ENCODE data around the gene SIPA1L2.
A peak's percentile ranks its signal among the peaks of the same experiment; 100 is the strongest.

SIPA1L2 gene

DNA sequence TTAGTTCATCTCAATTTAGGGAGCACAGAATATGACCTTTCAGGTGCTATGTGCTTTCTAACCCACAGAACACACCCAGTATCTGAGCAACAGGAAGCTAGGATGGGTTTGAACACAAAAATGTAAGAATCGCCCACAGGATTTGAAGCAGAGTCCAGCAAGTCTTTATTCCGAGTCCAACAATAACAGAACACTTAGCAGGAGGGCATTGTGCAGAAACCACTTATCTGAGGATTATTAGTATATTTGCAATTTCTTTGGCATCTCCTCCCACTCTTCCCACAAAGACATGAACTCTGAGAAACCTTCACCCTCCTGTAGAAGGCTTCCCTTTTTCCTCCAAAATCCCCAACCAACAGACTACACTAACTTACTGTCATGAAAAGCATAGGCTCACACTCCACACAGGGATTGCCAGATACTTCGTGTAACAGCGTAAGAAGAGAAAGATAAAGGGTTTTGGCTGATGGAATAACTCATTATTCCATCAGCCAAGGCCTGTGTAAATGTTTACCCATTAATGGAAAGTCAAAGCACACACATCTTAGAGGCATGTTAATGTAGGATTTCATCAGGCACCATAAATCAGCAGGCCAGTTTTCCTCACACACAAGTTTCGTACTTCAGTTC lies 16.1 kb downstream of the SIPA1L2 start (continued):
- TF ChIP-seq ZNF707 (tag by site-specific recombination; IDR thresholded peaks at IDR 0.05) (no peak), ZNF664 (tag by site-specific recombination; IDR thresholded peaks at IDR 0.05) (peak; percentile 13; the same call in 1 of the 2 replicates), WT1 (tag by site-specific recombination; IDR thresholded peaks at IDR 0.05) (peak; percentile 71; the same call in 1 of the 2 replicates), ZNF843 (tag by site-specific recombination; IDR thresholded peaks at IDR 0.05) (peak; percentile 90), ZNF792 (tag by site-specific recombination; IDR thresholded peaks at IDR 0.05) (0 out of 2 replicates have a peak, but pooled peaks have one; percentile 14), ZNF660 (tag by site-specific recombination; IDR thresholded peaks at IDR 0.05) (no peak; the same call in 1 of the 2 replicates), ZEB2 (tag by site-specific recombination; IDR thresholded peaks at IDR 0.05) (peak; percentile 96), ZNF404 (tag by site-specific recombination; IDR thresholded peaks at IDR 0.05) (peak; percentile 3; the same call in 1 of the 2 replicates), FEZF1 (tag by site-specific recombination; IDR thresholded peaks at IDR 0.05) (peak; percentile 92), ZNF140 (tag by site-specific recombination; IDR thresholded peaks at IDR 0.05) (no peak), ZNF292 (tag by site-specific recombination; IDR thresholded peaks at IDR 0.05; ENCODE audit: borderline replicate concordance, low read depth) (no peak), ZNF423 (tag by site-specific recombination; IDR thresholded peaks at IDR 0.05) (peak; percentile 38; the same call in 1 of the 2 replicates), ZNF391 (tag by site-specific recombination; IDR thresholded peaks at IDR 0.05; ENCODE audit: borderline replicate concordance, low read depth) (no peak), ZNF837 (tag by site-specific recombination; IDR thresholded peaks at IDR 0.05) (no peak), ZNF776 (tag by site-specific recombination; IDR thresholded peaks at IDR 0.05; ENCODE audit: borderline replicate concordance) (no peak), KLF8 (tag by site-specific recombination; IDR thresholded peaks at IDR 0.05) (no peak), HOXC10 (CRISPR knock-in tag; IDR thresholded peaks at IDR 0.05) (no peak), REPIN1 (tag by site-specific recombination; IDR thresholded peaks at IDR 0.05; ENCODE audit: low read depth) (no peak), OVOL3 (tag by site-specific recombination; IDR thresholded peaks at IDR 0.05) (no peak), ZNF324 (tag by site-specific recombination; IDR thresholded peaks at IDR 0.05) (no peak; the same call in 1 of the 2 replicates), ZNF341 (tag by site-specific recombination; IDR thresholded peaks at IDR 0.05; ENCODE audit: low read depth) (0 out of 2 replicates have a peak, but pooled peaks have one; percentile 60), ZNF366 (tag by site-specific recombination; conservative IDR thresholded peaks at IDR 0.05) (no peak), ZNF175 (tag by site-specific recombination; IDR thresholded peaks at IDR 0.05) (no peak), ZNF747 (tag by site-specific recombination; IDR thresholded peaks at IDR 0.05) (no peak), ZBTB21 (tag by site-specific recombination; IDR thresholded peaks at IDR 0.05) (peak; percentile 61), ZNF621 (tag by site-specific recombination; IDR thresholded peaks at IDR 0.05) (no peak), ZNF670 (tag by site-specific recombination; IDR thresholded peaks at IDR 0.05; ENCODE audit: low read depth) (no peak), ZIC2 (tag by site-specific recombination; IDR thresholded peaks at IDR 0.05) (peak; percentile 66), ZNF146 (tag by site-specific recombination; IDR thresholded peaks at IDR 0.05) (no peak), ZNF521 (tag by site-specific recombination; IDR thresholded peaks at IDR 0.05) (no peak)
- TF ChIP-seq, protein P1, sequence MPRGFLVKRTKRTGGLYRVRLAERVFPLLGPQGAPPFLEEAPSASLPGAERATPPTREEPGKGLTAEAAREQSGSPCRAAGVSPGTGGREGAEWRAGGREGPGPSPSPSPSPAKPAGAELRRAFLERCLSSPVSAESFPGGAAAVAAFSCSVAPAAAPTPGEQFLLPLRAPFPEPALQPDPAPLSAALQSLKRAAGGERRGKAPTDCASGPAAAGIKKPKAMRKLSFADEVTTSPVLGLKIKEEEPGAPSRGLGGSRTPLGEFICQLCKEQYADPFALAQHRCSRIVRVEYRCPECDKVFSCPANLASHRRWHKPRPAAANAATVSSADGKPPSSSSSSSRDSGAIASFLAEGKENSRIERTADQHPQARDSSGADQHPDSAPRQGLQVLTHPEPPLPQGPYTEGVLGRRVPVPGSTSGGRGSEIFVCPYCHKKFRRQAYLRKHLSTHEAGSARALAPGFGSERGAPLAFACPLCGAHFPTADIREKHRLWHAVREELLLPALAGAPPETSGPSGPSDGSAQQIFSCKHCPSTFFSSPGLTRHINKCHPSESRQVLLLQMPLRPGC (tag by site-specific recombination; IDR thresholded peaks at IDR 0.05), result 0 out of 2 replicates have a peak, but pooled peaks have one; percentile 15
- TF ChIP-seq, protein P2, sequence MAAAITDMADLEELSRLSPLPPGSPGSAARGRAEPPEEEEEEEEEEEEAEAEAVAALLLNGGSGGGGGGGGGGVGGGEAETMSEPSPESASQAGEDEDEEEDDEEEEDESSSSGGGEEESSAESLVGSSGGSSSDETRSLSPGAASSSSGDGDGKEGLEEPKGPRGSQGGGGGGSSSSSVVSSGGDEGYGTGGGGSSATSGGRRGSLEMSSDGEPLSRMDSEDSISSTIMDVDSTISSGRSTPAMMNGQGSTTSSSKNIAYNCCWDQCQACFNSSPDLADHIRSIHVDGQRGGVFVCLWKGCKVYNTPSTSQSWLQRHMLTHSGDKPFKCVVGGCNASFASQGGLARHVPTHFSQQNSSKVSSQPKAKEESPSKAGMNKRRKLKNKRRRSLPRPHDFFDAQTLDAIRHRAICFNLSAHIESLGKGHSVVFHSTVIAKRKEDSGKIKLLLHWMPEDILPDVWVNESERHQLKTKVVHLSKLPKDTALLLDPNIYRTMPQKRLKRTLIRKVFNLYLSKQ (tag by site-specific recombination; IDR thresholded peaks at IDR 0.05; ENCODE audit: borderline replicate concordance), result no peak
- TF ChIP-seq, protein P3, sequence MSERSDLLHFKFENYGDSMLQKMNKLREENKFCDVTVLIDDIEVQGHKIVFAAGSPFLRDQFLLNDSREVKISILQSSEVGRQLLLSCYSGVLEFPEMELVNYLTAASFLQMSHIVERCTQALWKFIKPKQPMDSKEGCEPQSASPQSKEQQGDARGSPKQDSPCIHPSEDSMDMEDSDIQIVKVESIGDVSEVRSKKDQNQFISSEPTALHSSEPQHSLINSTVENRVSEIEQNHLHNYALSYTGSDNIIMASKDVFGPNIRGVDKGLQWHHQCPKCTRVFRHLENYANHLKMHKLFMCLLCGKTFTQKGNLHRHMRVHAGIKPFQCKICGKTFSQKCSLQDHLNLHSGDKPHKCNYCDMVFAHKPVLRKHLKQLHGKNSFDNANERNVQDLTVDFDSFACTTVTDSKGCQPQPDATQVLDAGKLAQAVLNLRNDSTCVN (tag by site-specific recombination; optimal IDR thresholded peaks at IDR 0.05), result no peak
- TF ChIP-seq, protein P4, sequence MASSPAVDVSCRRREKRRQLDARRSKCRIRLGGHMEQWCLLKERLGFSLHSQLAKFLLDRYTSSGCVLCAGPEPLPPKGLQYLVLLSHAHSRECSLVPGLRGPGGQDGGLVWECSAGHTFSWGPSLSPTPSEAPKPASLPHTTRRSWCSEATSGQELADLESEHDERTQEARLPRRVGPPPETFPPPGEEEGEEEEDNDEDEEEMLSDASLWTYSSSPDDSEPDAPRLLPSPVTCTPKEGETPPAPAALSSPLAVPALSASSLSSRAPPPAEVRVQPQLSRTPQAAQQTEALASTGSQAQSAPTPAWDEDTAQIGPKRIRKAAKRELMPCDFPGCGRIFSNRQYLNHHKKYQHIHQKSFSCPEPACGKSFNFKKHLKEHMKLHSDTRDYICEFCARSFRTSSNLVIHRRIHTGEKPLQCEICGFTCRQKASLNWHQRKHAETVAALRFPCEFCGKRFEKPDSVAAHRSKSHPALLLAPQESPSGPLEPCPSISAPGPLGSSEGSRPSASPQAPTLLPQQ (tag by site-specific recombination; IDR thresholded peaks at IDR 0.05), result peak; percentile 85
- TF ChIP-seq, protein P5, sequence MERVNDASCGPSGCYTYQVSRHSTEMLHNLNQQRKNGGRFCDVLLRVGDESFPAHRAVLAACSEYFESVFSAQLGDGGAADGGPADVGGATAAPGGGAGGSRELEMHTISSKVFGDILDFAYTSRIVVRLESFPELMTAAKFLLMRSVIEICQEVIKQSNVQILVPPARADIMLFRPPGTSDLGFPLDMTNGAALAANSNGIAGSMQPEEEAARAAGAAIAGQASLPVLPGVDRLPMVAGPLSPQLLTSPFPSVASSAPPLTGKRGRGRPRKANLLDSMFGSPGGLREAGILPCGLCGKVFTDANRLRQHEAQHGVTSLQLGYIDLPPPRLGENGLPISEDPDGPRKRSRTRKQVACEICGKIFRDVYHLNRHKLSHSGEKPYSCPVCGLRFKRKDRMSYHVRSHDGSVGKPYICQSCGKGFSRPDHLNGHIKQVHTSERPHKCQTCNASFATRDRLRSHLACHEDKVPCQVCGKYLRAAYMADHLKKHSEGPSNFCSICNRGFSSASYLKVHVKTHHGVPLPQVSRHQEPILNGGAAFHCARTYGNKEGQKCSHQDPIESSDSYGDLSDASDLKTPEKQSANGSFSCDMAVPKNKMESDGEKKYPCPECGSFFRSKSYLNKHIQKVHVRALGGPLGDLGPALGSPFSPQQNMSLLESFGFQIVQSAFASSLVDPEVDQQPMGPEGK (tag by site-specific recombination; IDR thresholded peaks at IDR 0.05), result peak; percentile 39; the same call in 1 of the 2 replicates

Measured in HEK293 (cell line).